DMS114 treated with DMSO at 0.1 percent for 48 hours (cell line): Measurements from ENCODE around the gene REC8.
A peak's percentile ranks its signal among the peaks of the same experiment; 100 is the strongest.
"Not testable (repeated sequence)": the region's sequence is repeated elsewhere in the genome, so short reads cannot be mapped to it uniquely, and the experiment has no call there.

ENCODE experiments used
- DNase-seq: peaks from one replicate; lab custom pipeline; 2025; ENCODE audit not compliant: unreplicated experiment; lab: John Stamatoyannopoulos, UW

Gene REC8

GRCh38 chr14:24203249-24203886 is 31.5 kb downstream of the REC8 start:
- DNase-seq, result not testable (repeated sequence)

DNA sequence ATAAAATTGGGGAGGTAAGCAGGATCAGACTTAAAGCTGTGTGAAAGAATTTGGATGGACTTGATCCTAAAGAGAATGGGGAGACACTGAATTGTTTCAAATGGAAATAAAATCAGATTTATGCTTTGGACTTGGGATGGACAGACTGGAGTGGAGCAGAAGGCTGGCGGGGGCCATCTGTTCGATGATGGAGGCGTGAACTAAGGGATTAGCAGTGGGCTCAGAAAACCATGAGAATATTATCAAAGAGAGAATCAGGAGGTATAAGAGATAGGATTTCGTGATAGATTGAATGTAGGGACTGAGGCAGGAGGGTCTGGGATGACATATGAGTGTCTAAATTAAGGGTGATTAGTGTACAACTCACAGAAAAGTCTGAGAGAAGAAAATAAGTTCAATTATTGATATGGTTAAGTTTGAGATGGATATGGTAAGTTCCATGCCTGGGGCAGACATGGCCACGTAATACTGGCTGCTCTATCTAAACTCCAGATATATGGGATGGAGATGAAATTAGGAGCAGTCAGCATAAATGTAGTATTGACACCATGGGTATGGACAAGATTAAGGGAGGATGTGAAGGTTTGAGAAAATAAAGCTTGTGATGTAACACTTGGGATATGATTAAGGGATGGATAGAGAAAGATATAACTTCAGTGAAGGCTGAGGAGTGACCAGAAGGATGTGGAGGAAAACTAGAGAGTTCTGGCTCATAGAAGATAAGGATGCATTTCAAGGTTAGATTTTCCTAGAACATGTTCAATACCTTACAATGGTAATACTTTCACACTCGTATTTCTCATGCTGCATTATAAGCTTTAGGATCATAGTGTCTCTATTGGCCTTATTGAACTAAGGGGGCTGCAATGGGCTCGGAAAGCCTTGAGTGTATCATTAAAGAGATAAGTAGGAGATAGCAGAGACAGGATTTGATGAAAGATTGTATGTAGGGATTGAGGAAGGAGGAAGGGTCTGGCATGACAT is 32.6 kb downstream of the REC8 start:
- no peak for DNase-seq

DNA sequence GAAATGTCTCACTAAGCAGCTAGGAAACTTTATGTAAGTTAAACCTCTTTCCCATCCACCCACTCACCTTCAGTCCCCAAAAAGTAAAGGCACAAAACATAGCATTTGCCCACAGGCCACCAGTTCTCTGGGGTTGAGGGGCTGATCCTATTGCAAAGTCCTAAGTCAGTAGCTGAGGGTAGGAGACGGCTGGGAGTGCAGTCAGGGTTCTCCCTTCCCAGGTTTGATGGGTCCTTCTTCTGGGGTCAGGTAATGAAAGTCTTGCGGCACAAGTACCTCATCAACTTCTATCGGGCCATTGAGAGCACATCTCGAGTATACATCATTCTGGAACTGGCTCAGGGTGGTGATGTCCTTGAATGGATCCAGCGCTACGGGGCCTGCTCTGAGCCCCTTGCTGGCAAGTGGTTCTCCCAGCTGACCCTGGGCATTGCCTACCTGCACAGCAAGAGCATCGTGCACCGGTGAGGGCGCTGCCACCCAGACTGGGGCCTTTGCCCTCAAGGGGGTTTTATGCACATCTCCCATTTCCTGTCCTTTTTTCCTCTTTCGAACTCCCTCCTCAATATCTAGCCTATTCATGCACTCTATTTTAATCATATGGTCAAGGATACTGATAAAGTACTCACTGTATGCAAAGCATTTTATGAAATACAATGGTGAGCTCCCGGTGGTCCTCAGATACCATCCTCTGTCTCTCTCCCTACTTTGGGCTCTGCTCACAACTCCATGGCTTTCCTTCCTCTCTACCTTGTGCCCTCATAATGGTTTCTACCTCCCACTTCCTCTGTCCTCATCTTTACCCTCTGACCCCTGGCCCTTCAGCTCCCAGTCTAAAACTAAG is 34.6 kb downstream of the REC8 start:
- no peak for DNase-seq

DNA sequence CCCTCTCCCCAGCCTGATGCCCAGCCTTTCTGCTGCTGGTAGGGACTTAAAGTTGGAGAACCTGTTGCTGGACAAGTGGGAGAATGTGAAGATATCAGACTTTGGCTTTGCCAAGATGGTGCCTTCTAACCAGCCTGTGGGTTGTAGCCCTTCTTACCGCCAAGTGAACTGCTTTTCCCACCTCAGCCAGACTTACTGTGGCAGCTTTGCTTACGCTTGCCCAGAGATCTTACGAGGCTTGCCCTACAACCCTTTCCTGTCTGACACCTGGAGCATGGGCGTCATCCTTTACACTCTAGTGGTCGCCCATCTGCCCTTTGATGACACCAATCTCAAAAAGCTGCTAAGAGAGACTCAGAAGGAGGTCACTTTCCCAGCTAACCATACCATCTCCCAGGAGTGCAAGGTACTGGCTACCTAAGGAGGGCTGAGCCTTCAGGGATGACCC is 35.2 kb downstream of the REC8 start:
- no peak for DNase-seq

DNA sequence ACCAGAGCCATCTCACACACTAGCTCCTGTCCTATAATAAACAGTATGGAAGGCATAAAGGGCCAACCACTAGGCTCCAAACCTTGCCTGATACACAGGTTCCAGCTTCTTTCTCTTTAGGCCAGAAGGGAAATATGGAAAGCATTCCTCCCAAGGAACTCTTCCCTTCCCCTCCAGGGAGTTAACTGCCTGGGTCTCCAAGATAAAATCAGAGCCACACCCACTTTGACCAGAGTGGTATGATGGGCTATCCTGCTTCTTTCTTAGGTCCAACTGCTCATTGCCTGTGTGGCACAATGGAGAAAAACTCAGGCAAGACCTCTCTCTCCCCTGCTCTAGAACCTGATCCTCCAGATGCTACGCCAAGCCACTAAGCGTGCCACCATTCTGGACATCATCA is 35.7 kb downstream of the REC8 start:
- DNase-seq, result no peak

DNA sequence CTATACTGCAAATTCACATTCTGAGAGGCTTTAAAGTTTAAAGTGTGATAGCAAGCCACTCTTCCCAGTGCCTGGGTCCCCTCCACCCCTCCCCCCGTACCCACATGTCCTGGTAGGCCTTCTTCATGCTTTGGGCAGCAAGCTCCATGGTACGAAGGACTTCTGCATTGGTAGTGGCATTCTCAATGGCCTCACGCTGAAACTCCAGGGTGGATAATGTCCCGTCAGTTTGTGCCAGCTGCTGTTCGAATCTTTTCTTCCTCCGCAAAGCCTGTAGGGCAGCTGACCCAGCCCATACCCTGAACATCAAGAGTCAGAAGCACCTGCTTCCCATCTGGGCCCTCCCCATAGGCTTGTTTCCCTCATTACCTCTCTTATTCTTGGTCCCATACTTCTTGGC is 39.4 kb downstream of the REC8 start:
- no peak for DNase-seq

DNA sequence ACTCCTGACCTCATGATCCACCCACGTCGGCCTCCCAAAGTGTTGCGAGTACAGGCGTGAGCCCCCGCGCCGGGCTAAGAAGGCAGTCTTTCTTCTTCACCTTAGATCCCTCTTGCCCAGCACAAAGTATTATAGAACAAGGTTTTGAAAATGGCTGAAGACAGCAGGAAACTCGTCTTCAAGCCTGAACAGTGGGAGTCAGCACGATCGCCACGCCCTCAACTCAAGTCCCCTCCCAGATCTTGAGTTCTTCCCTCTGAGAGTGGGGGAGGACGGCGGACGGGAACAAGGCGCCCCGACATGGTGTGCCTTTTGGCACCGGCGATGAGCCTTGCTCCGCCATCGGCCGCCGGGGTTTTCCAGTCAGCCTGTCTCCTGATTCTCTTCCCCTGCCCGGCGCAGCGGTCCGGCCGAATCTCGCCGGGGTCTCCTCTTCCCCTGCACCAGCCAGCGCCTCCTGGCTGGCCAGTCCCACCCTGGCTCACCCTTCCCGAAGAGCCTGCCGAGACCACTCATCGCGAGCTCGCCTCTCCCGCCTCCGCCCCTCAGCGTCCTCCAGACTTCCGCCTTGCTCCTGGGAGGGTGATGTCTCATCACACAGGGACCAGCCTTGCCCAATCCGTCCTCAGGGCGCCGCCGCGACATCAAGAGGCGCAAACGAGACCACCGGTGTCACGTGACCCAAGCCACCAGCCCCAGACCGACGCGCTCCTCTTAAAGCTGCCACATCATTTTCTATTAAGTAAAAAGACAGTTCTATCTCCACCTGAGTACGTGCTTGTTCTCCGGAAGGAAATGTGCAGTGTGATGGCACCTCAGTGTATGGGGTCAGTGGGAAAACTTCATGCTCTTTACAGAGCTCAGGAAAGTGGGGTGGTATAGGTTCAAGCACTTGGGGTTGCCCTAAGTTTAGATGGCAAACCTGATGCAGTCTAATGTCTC is 41.3 kb downstream of the REC8 start, which contains the start of gene CHMP4A:
CHMP4A (minus strand) TSS at position 565 of the 942 bp plus-strand sequence; CDS start at position 516, 49 bp downstream.
- peak; percentile 92 for DNase-seq

DNA sequence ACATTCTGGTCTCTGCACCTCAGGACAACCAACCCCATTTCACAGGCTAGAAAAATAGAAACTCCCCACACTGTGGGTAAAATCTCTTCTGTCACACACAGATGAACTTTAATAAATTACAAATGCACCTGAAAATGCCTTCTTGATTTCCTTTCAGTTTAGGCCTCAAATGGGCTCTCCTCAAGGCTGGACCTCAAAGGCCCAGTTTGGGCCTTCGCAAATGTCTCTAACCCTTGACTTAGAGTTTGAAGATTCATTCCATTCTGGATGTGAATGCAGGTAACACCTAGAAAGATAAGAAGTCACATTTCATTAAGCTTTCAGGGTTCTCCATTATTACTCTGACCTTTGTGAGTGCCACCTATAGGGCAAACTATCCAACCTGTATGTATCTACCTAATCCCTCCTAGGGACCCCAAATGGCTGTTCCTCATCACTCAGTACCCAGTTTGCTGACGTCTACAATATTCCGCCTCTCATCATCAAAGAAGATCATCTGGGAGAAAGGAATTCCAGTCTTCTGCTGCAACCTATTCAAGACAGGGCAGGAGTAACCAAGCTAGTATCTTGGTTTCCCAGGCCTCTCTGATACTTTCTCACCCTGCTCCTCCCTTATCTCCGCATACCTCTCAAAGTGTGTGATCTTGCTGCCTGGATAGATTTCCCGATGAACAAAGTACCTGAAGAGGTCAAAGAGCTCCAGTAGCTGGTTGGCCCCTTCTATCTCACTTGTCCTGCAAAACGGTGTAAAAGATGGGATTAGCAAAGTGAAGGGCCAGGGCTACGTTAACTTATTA is 42.2 kb downstream of the REC8 start:
- DNase-seq, result no peak

DNA sequence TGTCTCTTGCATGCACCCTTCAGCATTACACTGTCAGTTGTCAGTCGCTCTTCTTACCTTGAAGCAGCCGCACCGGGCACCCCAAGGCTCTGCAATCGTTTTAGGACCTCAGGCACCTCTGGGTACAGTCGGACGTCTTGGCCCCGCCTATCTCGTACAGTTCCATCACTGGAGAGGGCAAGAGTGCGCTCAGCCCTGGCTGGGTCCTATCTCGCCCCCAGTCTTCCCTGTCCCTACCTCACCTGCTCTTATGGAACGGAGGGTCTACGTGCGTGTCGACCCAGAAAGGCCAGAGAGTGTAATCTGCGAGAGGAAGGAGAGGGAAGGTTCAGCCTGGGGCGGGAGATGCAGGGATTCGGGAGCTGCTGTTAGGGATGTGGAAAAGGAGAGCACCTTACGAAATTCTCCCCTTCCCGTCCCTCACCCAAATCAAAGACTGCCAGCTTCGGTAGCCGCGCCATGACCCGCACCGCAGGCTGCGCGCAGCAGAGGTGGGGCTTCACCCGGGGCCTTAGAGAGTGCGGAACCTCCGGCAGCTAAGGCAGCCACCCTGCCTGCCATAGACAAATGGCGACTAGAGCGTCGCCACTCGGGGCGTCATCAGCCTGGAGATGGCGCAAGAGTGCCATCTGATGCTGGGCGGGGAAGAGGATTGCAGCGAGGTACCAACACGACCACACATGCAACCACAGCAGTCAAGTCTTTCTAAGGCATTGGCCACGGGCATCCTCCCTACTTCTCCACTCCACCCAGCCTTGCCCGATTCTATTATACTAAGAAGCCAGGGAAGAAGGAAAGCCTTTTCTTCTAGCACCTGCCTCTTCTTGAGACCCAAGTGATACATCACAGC is 43.8 kb downstream of the REC8 start, which contains the start of gene MDP1:
MDP1 (minus strand) TSS at position 572 of the 850 bp plus-strand sequence; CDS start at position 461, 111 bp downstream.
- DNase-seq, result peak; percentile 61

DNA sequence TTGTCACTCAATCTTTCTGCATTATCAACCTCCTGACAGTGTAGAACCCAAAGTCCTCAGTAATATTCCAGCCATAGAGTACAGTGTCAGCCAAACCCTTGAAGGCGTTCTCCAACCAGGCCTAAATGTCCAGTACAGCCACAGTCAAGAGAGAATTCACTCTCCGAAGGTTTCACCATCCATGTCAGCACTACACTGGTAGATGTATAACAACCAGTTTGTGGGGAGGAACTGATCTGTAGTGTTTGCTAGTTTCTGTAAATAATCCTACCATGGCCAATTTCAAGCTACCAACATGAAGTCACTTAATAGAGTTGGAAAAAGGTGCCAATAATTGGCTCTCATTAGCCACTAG is 44.4 kb downstream of the REC8 start:
- DNase-seq, result no peak

DNA sequence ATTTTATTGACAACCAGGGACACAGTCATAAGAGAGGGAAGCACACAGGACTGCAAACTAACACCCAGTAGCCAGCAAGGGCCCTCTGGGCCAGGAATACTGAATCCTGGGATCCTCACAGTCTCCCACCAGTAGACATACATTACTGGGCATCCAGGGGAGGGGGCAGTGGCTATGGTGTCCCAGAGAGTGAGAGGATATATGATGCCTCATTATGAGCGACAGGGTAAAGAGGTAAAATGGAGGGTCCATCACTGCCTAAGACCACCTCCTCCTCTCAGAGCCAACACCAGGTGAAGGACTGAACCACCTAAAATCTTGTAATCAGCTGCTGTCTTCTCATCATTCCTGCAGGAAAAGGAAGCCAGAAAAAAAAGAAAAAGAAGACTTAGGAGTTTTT is 45.0 kb downstream of the REC8 start:
- DNase-seq, result not testable (repeated sequence)

DNA sequence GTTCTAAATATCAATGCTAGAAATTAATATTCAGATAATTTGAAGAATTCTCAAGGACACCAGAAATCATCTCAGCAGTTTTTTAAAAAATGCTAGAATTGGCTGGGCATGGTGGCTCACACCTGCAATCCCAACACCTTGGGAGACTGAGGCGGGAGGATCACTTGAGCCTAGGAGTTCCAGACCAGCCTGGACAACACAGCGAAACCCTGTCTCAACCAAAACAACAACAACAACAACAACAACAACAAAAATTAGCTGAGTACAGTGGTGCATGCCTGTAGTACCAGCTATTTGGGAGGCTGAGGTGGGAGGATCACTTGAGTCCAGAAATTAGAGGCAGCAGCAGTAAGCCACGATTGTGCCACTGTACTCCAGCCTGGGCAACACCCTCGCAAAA is 47.2 kb downstream of the REC8 start:
- no peak for DNase-seq

- DNase-seq, result no peak
These were observed 47.6 kb downstream of the REC8 start for GRCh38 chr14:24219521-24219920.

- DNase-seq, result not testable (repeated sequence)
These were observed 51.1 kb downstream of the REC8 start for GRCh38 chr14:24222987-24223386.

- DNase-seq, result no peak
These were observed 52.8 kb downstream of the REC8 start for GRCh38 chr14:24224618-24225071.

DNA sequence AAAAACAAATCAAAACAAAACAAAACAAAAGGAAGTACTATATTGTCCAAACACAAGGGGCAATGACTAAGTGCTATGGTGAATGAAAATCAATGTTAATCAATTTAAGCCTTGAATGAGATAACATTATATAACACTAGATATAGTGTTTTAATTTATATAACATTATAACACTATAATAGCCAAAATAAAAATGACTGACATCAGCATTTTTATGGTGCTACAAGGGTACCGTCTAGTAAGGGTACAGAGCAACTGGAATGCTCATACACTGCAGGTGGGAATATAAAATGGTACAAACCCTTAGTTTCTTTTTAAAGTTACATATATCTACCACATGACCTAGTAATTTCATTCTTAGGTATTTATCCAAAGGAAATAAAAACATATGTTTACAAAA is 54.6 kb downstream of the REC8 start:
- DNase-seq, result no peak

GRCh38 chr14:24228902-24229301 is 57.0 kb downstream of the REC8 start:
- DNase-seq, result no peak
